Coronary artery (tissue), 2 donors: Measurements from ENCODE around the gene SEMA4D.

Experiments used
- DNase-seq: peaks from one replicate; pipeline ENCODE4 v3.0.0-alpha.2; 2017; ENCODE audit warnings: low spot score
- H3K27ac ChIP-seq, 2 donors: fragments of 200-600 bp; sonication (generic); one replicate each; pipeline ENCODE4 v1.5.1; 2016 to 2019
- H3K4me3 ChIP-seq: fragments of 200-600 bp; sonication (generic); 2 replicates; pipeline ENCODE4 v1.5.1; 2016; ENCODE audit warnings: mild to moderate bottlenecking, moderate library complexity
- TF ChIP-seq, protein P1 (sequence below): fragments of 200-600 bp; sonication (generic); IDR thresholded peaks from one replicate; pipeline ENCODE4 v1.5.1; 2019; ENCODE audit warnings: antibody characterized with exemption

The SEMA4D gene

DNA sequence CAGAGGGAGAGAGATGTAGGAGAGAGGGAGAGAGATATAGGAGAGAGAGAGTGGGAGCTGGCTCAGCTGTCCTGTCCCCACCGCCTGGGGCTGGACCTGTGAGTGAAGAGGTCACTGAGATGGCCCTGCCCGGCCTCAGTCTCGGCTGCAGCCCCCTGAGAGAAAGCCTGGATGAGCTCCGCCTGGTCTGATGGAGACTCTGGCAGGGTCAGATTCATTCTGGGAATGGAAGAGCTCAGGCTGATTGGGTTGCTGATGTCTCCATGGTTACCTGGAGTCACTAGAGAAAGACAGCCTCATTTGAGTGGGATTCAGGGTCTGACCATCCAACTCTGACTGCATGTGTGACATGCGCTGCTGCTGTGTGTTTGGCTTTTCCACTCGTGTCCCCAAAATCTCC lies 27.1 kb upstream of the SEMA4D start:
- no peak for DNase-seq

DNA sequence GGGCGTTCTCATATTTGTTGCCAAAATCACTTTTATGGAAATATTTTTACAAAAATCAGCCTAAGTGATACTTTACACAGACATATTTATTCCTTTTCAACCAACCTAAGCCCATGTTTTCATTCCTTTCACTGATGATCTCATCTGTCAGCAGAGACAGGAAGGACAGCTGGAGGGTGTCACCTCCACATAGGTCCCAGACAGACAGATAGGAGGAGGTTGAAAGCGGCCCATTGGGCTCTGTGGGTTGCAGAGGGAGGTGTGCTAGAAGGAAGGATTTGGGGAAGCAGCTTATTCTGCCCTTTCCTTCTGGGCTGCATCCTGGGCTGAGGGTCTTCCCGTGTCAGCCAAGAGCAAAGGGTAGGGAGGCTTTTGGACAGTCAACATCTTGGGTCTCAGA lies 26.0 kb upstream of the SEMA4D start:
- H3K27ac ChIP-seq = no peak overlapping the region

More for the DNA sequence above, 27.1 kb upstream of the SEMA4D start:
- TF ChIP-seq, protein P1, sequence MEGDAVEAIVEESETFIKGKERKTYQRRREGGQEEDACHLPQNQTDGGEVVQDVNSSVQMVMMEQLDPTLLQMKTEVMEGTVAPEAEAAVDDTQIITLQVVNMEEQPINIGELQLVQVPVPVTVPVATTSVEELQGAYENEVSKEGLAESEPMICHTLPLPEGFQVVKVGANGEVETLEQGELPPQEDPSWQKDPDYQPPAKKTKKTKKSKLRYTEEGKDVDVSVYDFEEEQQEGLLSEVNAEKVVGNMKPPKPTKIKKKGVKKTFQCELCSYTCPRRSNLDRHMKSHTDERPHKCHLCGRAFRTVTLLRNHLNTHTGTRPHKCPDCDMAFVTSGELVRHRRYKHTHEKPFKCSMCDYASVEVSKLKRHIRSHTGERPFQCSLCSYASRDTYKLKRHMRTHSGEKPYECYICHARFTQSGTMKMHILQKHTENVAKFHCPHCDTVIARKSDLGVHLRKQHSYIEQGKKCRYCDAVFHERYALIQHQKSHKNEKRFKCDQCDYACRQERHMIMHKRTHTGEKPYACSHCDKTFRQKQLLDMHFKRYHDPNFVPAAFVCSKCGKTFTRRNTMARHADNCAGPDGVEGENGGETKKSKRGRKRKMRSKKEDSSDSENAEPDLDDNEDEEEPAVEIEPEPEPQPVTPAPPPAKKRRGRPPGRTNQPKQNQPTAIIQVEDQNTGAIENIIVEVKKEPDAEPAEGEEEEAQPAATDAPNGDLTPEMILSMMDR = no peak
- H3K27ac ChIP-seq = no peak overlapping the region
- no peak overlapping the region for H3K4me3 ChIP-seq

DNA sequence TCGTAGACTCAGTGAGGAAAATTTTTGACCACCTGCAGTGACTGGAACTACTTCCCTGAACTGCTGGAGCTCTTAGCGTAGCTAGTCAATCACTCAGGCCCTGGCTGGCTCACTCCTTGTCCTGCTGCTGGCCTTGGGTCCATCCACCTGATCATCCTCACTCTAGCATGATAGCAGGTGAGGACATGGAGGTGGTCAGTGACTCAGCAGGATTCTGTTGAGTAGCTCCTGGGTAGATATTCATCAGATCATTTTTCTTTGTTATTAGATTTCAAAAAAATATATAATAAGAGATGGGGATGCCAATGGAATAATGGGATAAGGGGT lies 25.0 kb upstream of the SEMA4D start:
- Histone ChIP-seq H3K4me3 (no peak overlapping the region), H3K27ac (no peak overlapping the region)
- TF ChIP-seq, protein P1 = no peak
- DNase-seq = no peak

More for the DNA sequence above, 26.0 kb upstream of the SEMA4D start:
- TF ChIP-seq, protein P1 = no peak
- no peak for DNase-seq
- H3K4me3 ChIP-seq = no peak overlapping the region

DNA sequence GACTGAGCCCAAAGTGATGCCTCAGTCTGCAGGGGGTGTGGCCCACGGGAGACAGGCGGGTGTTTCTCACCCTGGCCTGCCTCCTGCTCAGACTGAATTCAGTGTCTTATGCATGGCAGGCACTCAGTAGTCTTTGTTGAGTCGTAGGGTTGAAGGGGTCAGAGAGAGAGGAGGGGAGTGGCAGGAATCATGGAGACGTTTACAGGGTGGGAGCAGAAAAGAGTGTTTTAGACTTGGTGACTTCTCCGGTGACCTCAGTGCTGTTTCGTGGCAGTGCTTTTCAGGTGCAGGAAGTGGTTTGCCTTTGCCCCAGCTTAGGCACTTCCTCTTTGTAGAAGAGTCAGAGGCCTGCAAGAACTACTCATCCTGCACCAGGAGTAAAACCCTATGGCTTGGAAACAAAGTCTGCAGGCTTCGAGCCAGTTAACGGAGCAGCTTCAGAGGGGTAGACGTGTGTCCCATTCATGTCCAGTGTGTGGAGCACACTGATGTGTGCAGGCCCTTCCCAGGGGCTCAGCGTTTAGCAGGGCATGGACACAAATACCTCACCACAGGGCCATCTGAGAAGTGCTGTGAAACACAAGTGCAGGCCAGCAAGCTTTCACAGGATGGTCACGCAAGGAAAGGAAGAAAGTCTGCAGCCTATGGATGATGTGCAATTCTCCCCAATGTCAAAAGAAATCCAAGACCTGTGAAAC lies 24.5 kb upstream of the SEMA4D start:
- no peak overlapping the region for H3K4me3 ChIP-seq
- DNase-seq = no peak
- TF ChIP-seq, protein P1 = no peak
- H3K27ac ChIP-seq = peak overlapping the region in 1 of 2 donors; percentile 34

DNA sequence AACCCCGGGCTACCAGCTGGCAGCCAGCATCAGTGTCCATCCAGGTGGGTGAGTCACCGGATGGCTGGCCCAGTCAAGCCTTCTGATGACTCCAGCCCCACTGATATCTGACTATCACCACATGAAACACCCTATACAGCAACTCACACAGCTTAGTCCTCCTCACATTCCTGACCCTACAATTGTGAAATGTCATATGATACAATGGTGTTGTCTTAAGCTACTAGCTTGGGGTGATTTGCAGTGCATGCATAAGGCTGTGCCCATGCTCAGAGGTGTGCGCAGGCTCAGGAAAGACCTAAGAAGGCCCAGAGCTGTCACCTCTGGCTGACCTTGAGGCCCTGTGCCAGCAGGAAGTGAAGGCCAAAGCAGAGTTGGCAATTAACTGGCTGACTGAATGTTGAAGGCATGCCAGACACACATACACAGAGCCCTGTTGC lies 21.5 kb upstream of the SEMA4D start:
- TF ChIP-seq, protein P1 = no peak
- Histone ChIP-seq H3K4me3 (no peak overlapping the region), H3K27ac (no peak overlapping the region)
- DNase-seq = no peak

DNA sequence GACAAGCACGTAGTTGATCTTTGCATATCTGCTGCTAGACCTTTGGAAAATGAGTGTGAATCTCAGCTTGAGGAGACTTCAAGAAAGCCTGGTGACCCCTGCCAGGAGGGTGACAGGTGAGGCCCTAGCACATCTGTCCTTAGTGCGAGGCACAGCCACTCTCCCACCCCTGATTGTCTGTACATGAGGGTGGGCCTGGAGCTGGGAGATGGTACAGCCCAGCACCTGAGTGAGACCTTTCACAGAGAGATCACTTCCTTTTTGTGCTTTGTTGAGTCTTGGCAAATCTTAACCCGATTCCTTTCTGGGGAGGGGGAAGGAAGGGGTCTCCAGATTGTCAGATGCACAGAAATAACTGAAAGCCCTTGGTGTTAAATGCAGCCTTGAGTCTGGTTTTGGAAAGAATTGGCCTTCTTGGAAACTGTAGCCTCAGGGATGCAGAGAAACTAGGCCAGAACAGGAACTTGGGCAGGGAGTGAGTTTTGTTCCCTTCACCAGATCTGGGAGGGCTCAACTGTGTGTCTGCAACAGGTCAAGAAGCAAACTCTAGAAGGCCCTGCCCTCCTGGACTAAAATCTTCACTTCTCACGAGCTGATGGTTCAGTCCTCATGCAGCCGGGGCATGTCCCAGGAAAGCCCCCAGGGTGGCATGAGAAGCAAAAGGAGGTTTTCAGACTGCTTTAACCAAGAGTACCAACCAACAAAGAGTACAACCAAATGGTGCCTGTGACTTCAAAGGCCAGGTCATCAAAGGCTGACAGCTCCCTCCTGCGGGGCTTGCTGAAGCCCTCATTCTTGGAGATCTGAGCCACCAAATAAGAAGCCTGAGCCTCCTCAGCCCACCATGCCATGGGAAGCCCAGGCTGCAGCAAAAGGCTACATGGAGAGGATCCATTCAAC lies 20.8 kb upstream of the SEMA4D start:
- Histone ChIP-seq H3K27ac (no peak overlapping the region), H3K4me3 (no peak overlapping the region)
- TF ChIP-seq, protein P1 = no peak
- DNase-seq = no peak

DNA sequence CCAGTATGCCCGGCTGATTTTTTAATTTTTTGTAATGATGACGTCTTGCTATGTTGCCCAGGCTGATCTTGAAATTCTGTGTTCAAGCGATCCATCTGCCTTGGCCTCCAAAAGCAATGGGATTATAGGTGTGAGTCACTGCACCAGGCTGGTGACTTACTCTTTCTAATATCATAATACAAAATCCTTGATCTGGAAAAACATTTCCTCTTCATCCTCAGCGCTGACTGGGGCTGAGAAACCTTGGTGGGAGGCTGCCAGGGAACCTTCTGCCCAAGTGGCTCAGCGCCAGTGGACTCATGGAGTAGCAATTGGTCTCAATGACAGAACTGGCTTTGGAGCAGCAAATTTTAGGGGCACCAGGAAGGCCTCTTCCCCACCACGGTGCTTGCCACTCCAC lies 17.5 kb upstream of the SEMA4D start:
- TF ChIP-seq, protein P1 = no peak

More for the DNA sequence above, 17.5 kb upstream of the SEMA4D start:
- no peak for DNase-seq
- no peak overlapping the region for H3K4me3 ChIP-seq
- no peak overlapping the region for H3K27ac ChIP-seq
